Measurements from ENCODE around the gene ADORA2B.
"Not testable (repeated sequence)": the region's sequence is repeated elsewhere in the genome, so short reads cannot be mapped to it uniquely, and the experiment has no call there.

ADORA2B gene

GRCh38 chr17:15944759-15945526 is at the start of gene ADORA2B:
Gene ADORA2B (plus strand): TSS chr17:15945130. CDS start chr17:15945249, 119 bp downstream.
- peak within 1 kb of the TSS; percentile 64 for H3K9ac ChIP-seq (ENCODE audit: low read depth, low read length)
- H3K4me1 ChIP-seq (ENCODE audit: control insufficient read depth, insufficient read depth, low read length): peaks cover 8% of the 10 kb centered on the region; the same call in 1 of the 2 replicates
- H3K9me3 ChIP-seq (ENCODE audit: control insufficient read depth, insufficient read depth, low read length): no peaks in the 10 kb centered on the region
- no peak within 1 kb of the TSS for H3K27ac ChIP-seq (ENCODE audit: low read depth, low read length)
- H3K4me3 ChIP-seq (ENCODE audit: low read depth, low read length): peak within 1 kb of the TSS; percentile 82
- peaks cover 49% of the 10 kb centered on the region for H3K27me3 ChIP-seq (ENCODE audit: control insufficient read depth, insufficient read depth, low read length)
- H3K36me3 ChIP-seq (ENCODE audit: control insufficient read depth, insufficient read depth, low read length): no peaks in the 10 kb centered on the region

DNA sequence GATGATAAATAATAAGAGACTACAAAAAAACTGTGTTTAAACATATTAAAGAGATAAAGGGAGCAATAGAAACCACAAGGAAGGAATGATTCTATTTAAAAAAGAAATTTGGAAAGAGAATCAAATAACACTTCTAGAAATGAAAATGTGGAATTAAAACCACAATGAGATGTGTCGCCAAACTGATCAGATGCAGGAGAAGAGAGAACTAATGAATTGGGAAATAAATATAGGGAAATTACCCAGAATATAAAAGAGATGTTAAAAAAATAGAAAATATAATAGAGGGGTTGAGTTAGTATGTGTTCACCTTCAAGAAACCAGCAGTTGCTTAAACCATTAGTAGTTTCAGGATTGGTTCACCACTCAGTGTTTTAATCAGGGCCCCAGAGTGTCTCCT is 48.7 kb upstream of the ADORA2B start:
- H3K9me3 ChIP-seq (ENCODE audit: control insufficient read depth, insufficient read depth, low read length): no peaks in the 10 kb centered on the region
- H3K9ac ChIP-seq (ENCODE audit: low read depth, low read length): no peak overlapping the region
- no peaks in the 10 kb centered on the region for H3K27me3 ChIP-seq (ENCODE audit: control insufficient read depth, insufficient read depth, low read length)
- no peak overlapping the region for H3K27ac ChIP-seq (ENCODE audit: low read depth, low read length)
- H3K36me3 ChIP-seq (ENCODE audit: control insufficient read depth, insufficient read depth, low read length): no peaks in the 10 kb centered on the region
- H3K4me3 ChIP-seq (ENCODE audit: low read depth, low read length): no peak overlapping the region
- H3K4me1 ChIP-seq (ENCODE audit: control insufficient read depth, insufficient read depth, low read length): no peaks in the 10 kb centered on the region

GRCh38 chr17:15896834-15897233 is 48.1 kb upstream of the ADORA2B start:
- no peaks in the 10 kb centered on the region for H3K9me3 ChIP-seq (ENCODE audit: control insufficient read depth, insufficient read depth, low read length)
- H3K27me3 ChIP-seq (ENCODE audit: control insufficient read depth, insufficient read depth, low read length): no peaks in the 10 kb centered on the region
- H3K4me1 ChIP-seq (ENCODE audit: control insufficient read depth, insufficient read depth, low read length): no peaks in the 10 kb centered on the region
- H3K9ac ChIP-seq (ENCODE audit: low read depth, low read length): no peak overlapping the region
- H3K4me3 ChIP-seq (ENCODE audit: low read depth, low read length): no peak overlapping the region
- H3K27ac ChIP-seq (ENCODE audit: low read depth, low read length): no peak overlapping the region
- H3K36me3 ChIP-seq (ENCODE audit: control insufficient read depth, insufficient read depth, low read length): no peaks in the 10 kb centered on the region

DNA sequence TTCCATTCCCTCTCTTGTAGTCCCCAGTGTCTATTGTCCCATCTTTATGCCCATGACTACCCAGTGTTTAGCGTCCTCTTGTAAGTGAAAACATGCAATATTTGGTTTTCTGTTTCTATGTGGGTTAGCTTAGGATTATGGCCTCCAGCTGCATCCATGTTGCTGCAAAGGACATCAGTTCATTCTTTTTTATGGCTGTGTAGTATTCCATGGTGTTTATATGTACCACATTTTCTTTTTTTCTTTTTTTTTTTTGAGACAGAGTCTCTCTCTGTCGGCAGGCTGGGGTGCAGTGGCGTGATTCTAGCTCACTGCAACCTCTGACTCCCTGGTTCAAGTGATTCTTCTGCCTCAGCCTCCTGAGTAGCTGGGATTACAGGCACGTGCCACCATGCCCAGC is 45.3 kb upstream of the ADORA2B start:
- not testable (repeated sequence) for H3K9ac ChIP-seq (ENCODE audit: low read depth, low read length); H3K27me3 ChIP-seq (ENCODE audit: control insufficient read depth, insufficient read depth, low read length); H3K9me3 ChIP-seq (ENCODE audit: control insufficient read depth, insufficient read depth, low read length); H3K27ac ChIP-seq (ENCODE audit: low read depth, low read length); H3K36me3 ChIP-seq (ENCODE audit: control insufficient read depth, insufficient read depth, low read length); H3K4me3 ChIP-seq (ENCODE audit: low read depth, low read length); H3K4me1 ChIP-seq (ENCODE audit: control insufficient read depth, insufficient read depth, low read length)

DNA sequence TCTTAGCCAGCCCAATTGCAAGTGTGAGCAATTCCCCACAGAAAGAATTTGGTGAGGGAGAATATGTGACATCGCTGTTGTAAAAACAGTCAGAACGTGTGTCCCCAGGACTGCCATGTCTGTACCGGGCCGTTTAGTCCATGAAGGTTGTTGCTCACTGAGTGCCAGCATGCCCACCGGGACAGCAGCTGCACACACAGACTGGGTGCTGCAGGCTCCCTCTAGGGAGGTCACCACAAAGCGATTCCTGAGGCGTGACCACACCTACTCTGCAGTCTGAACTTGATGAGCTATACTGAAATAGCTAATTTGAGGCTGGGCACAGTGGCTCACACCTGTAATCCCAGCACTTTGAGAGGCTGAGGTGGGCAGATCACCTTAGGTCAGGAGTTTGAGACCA is 44.1 kb upstream of the ADORA2B start:
- Histone ChIP-seq H3K9ac (ENCODE audit: low read depth, low read length) (no peak overlapping the region), H3K4me3 (ENCODE audit: low read depth, low read length) (no peak overlapping the region), H3K27me3 (ENCODE audit: control insufficient read depth, insufficient read depth, low read length) (no peaks in the 10 kb centered on the region), H3K4me1 (ENCODE audit: control insufficient read depth, insufficient read depth, low read length) (no peaks in the 10 kb centered on the region), H3K27ac (ENCODE audit: low read depth, low read length) (no peak overlapping the region), H3K36me3 (ENCODE audit: control insufficient read depth, insufficient read depth, low read length) (no peaks in the 10 kb centered on the region), H3K9me3 (ENCODE audit: control insufficient read depth, insufficient read depth, low read length) (no peaks in the 10 kb centered on the region)

- H3K4me3 ChIP-seq (ENCODE audit: low read depth, low read length); H3K9me3 ChIP-seq (ENCODE audit: control insufficient read depth, insufficient read depth, low read length); H3K36me3 ChIP-seq (ENCODE audit: control insufficient read depth, insufficient read depth, low read length); H3K27me3 ChIP-seq (ENCODE audit: control insufficient read depth, insufficient read depth, low read length); H3K27ac ChIP-seq (ENCODE audit: low read depth, low read length); H3K9ac ChIP-seq (ENCODE audit: low read depth, low read length); H3K4me1 ChIP-seq (ENCODE audit: control insufficient read depth, insufficient read depth, low read length): not testable (repeated sequence)
These were observed 39.7 kb upstream of the ADORA2B start for GRCh38 chr17:15905236-15905635.

GRCh38 chr17:15907290-15907689 is 37.6 kb upstream of the ADORA2B start:
- Histone ChIP-seq H3K36me3 (ENCODE audit: control insufficient read depth, insufficient read depth, low read length) (no peaks in the 10 kb centered on the region), H3K27ac (ENCODE audit: low read depth, low read length) (no peak overlapping the region), H3K9ac (ENCODE audit: low read depth, low read length) (no peak overlapping the region), H3K27me3 (ENCODE audit: control insufficient read depth, insufficient read depth, low read length) (no peaks in the 10 kb centered on the region), H3K4me1 (ENCODE audit: control insufficient read depth, insufficient read depth, low read length) (peaks cover 10% of the 10 kb centered on the region; the same call in 1 of the 2 replicates), H3K9me3 (ENCODE audit: control insufficient read depth, insufficient read depth, low read length) (no peaks in the 10 kb centered on the region), H3K4me3 (ENCODE audit: low read depth, low read length) (no peak overlapping the region)

DNA sequence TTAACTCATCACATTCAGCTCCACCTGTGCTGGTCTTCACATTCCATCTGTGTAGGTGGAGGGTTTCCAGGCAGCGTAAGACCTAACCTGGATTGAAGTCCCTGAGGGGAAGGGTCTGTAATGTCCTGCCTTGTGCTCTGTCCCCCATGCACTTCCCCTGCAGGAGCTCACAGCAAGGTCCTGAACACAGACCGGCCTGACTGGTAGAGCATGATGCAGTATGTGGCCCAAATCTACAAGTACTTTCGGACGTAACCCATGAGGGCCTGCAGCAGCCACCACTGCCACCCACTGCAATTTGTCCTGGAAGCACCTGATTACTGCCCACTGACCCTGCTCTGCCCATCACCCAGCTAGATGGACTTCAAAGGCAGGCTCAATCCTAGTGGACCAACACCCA is 36.6 kb upstream of the ADORA2B start:
- H3K9ac ChIP-seq (ENCODE audit: low read depth, low read length): no peak overlapping the region
- no peaks in the 10 kb centered on the region for H3K9me3 ChIP-seq (ENCODE audit: control insufficient read depth, insufficient read depth, low read length)
- H3K27me3 ChIP-seq (ENCODE audit: control insufficient read depth, insufficient read depth, low read length): no peaks in the 10 kb centered on the region
- no peak overlapping the region for H3K4me3 ChIP-seq (ENCODE audit: low read depth, low read length)
- H3K27ac ChIP-seq (ENCODE audit: low read depth, low read length): no peak overlapping the region
- no peaks in the 10 kb centered on the region for H3K36me3 ChIP-seq (ENCODE audit: control insufficient read depth, insufficient read depth, low read length)
- peaks cover 10% of the 10 kb centered on the region; the same call in 1 of the 2 replicates for H3K4me1 ChIP-seq (ENCODE audit: control insufficient read depth, insufficient read depth, low read length)

GRCh38 chr17:15909481-15909991 is 35.4 kb upstream of the ADORA2B start:
- peak overlapping the region; percentile 11 for H3K27ac ChIP-seq (ENCODE audit: low read depth, low read length)
- H3K4me3 ChIP-seq (ENCODE audit: low read depth, low read length): no peak overlapping the region
- no peak overlapping the region for H3K9ac ChIP-seq (ENCODE audit: low read depth, low read length)
- no peaks in the 10 kb centered on the region for H3K36me3 ChIP-seq (ENCODE audit: control insufficient read depth, insufficient read depth, low read length)
- H3K4me1 ChIP-seq (ENCODE audit: control insufficient read depth, insufficient read depth, low read length): peaks cover 10% of the 10 kb centered on the region; the same call in 1 of the 2 replicates
- no peaks in the 10 kb centered on the region for H3K27me3 ChIP-seq (ENCODE audit: control insufficient read depth, insufficient read depth, low read length)
- H3K9me3 ChIP-seq (ENCODE audit: control insufficient read depth, insufficient read depth, low read length): no peaks in the 10 kb centered on the region

GRCh38 chr17:15910791-15911190 is 34.1 kb upstream of the ADORA2B start:
- H3K27me3 ChIP-seq (ENCODE audit: control insufficient read depth, insufficient read depth, low read length): no peaks in the 10 kb centered on the region
- H3K9me3 ChIP-seq (ENCODE audit: control insufficient read depth, insufficient read depth, low read length): no peaks in the 10 kb centered on the region
- H3K36me3 ChIP-seq (ENCODE audit: control insufficient read depth, insufficient read depth, low read length): no peaks in the 10 kb centered on the region
- H3K9ac ChIP-seq (ENCODE audit: low read depth, low read length): no peak overlapping the region
- H3K4me3 ChIP-seq (ENCODE audit: low read depth, low read length): no peak overlapping the region
- no peak overlapping the region for H3K27ac ChIP-seq (ENCODE audit: low read depth, low read length)
- peaks cover 10% of the 10 kb centered on the region; the same call in 1 of the 2 replicates for H3K4me1 ChIP-seq (ENCODE audit: control insufficient read depth, insufficient read depth, low read length)

- H3K27ac ChIP-seq (ENCODE audit: low read depth, low read length); H3K4me3 ChIP-seq (ENCODE audit: low read depth, low read length); H3K4me1 ChIP-seq (ENCODE audit: control insufficient read depth, insufficient read depth, low read length); H3K36me3 ChIP-seq (ENCODE audit: control insufficient read depth, insufficient read depth, low read length); H3K9me3 ChIP-seq (ENCODE audit: control insufficient read depth, insufficient read depth, low read length); H3K27me3 ChIP-seq (ENCODE audit: control insufficient read depth, insufficient read depth, low read length); H3K9ac ChIP-seq (ENCODE audit: low read depth, low read length): not testable (repeated sequence)
These were observed 33.2 kb upstream of the ADORA2B start for GRCh38 chr17:15911701-15912100.

Data from HUES48 (cell line).